Subcutaneous abdominal adipose tissue (tissue), 5 donors: ENCODE results near the gene RNF168.
"Not testable (repeated sequence)": the region's sequence is repeated elsewhere in the genome, so short reads cannot be mapped to it uniquely, and the experiment has no call there.

ENCODE experiments used
- H3K27ac ChIP-seq: one replicate; pipeline ENCODE4 v1.7.0; 2013; ENCODE audit warnings: low read depth, mild to moderate bottlenecking, inconsistent platforms, low read length, moderate library complexity
- H3K27me3 ChIP-seq, 5 donors: one replicate each; pipeline ENCODE4 v1.7.0; 2013; ENCODE audit warnings: low read length in 5 of 5, inconsistent platforms in 1 of 5; ENCODE audit not compliant: control insufficient read depth in 5 of 5, insufficient read depth in 4 of 5
- H3K36me3 ChIP-seq, 5 donors: one replicate each; pipeline ENCODE4 v1.7.0; 2013; ENCODE audit warnings: low read length in 5 of 5; ENCODE audit not compliant: control insufficient read depth in 5 of 5, insufficient read depth in 5 of 5
- H3K4me1 ChIP-seq, 5 donors: one replicate each; pipeline ENCODE4 v1.7.0; 2013; ENCODE audit warnings: low read length in 5 of 5, mild to moderate bottlenecking in 3 of 5, moderate library complexity in 1 of 5; ENCODE audit not compliant: control insufficient read depth in 5 of 5, insufficient read depth in 5 of 5
- H3K4me3 ChIP-seq, 5 donors: one replicate each; pipeline ENCODE4 v1.7.0; 2013; ENCODE audit warnings: low read length in 5 of 5, low read depth in 1 of 5
- H3K9ac ChIP-seq, 5 donors: one replicate each; pipeline ENCODE4 v1.7.0; 2013; ENCODE audit warnings: low read length in 5 of 5, mild to moderate bottlenecking in 4 of 5, moderate library complexity in 3 of 5
- H3K9me3 ChIP-seq, 5 donors: one replicate each; pipeline ENCODE4 v1.7.0; 2013; ENCODE audit warnings: low read length in 5 of 5; ENCODE audit not compliant: control insufficient read depth in 5 of 5
- donor health status: healthy.
- donor health status: healthy.
- donor health status: healthy.
- donor health status: healthy.
- donor health status: healthy.

The RNF168 gene

GRCh38 chr3:196421668-196422067, 81.9 kb downstream of the RNF168 start:
- not testable (repeated sequence) for H3K4me3 ChIP-seq, H3K27me3 ChIP-seq, H3K36me3 ChIP-seq, H3K9me3 ChIP-seq, H3K9ac ChIP-seq, H3K27ac ChIP-seq
- peaks cover 2 to 11% (median 8%) of the 10 kb centered on the region in 5 donors for H3K4me1 ChIP-seq

- no peaks in the 10 kb centered on the region for H3K27me3 ChIP-seq
- H3K4me3 ChIP-seq, result no peak overlapping the region
- peaks cover 2 to 18% (median 11%) of the 10 kb centered on the region in 5 donors for H3K4me1 ChIP-seq
- H3K36me3 ChIP-seq, result no peaks in the 10 kb centered on the region
- no peak overlapping the region for H3K27ac ChIP-seq
- H3K9me3 ChIP-seq, result no peaks in the 10 kb centered on the region
- H3K9ac ChIP-seq, result no peak overlapping the region
Measured at GRCh38 chr3:196419386-196419785, 84.2 kb downstream of the RNF168 start.
